T-helper 1 cell treated with Interleukin-12 subunit alpha and Interleukin-12 subunit beta and Interleukin-4 antibody, amounts not matched to agents 30 ng/mL and 1 ng/mL, for 36 hours (primary cell): Measurements from ENCODE around the gene EGFL8. TPM values are rescaled to one million over a fixed set of nuclear protein-coding genes. Genes with fewer than 3 reads are reported as not detected.
"Not testable (repeated sequence)": the region's sequence is repeated elsewhere in the genome, so short reads cannot be mapped to it uniquely, and the experiment has no call there.

ENCODE experiments used
- intact Hi-C: fragments of 100-400 bp; cut with micrococcal nuclease; formaldehyde crosslinking; loops from one replicate; pipeline ENCODE4 v1.15.1; 2024
- total RNA-seq: library from RNA; stranded (reverse); gene quantifications from 2 replicates; pipeline ENCODE4 v1.2.3, GENCODE V29; 2022

Gene EGFL8
- total RNA-seq, 1 donor from 2014 or later = 6.5 TPM

DNA sequence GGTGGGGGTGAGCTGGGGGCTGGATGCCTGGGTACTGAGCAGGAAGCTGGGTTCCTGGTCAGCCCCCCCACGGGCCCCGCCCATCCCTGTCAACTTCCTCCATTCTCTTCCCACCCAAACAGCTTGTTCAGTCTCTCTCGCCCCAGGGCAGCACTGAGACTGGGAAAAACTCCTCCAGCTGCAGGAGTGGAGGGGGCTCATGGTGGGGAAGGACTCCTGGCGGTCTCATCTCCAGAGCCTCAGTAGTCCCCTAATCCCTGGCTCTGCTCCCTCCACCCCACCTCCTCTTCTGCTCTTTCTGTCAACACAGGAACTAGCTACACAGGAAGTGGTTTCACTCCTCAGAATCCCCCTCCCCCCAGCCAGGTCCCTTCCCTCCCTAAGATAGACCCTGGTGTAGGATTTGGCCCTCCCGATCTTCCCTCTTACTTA lies 28.2 kb downstream of the EGFL8 start, which contains the start of gene GPSM3:
Gene GPSM3 (minus strand): TSS at position 36 of the 432 bp plus-strand sequence. CDS start 130 bp downstream, outside the sequence.
- intact Hi-C loops = loop anchor here (1.0 to 10.0 kb wide), 7 partner anchors 73 to 1548 kb away; partner anchors contain the start of genes B3GALT4, C6orf136, CLIC1 and EHMT2

DNA sequence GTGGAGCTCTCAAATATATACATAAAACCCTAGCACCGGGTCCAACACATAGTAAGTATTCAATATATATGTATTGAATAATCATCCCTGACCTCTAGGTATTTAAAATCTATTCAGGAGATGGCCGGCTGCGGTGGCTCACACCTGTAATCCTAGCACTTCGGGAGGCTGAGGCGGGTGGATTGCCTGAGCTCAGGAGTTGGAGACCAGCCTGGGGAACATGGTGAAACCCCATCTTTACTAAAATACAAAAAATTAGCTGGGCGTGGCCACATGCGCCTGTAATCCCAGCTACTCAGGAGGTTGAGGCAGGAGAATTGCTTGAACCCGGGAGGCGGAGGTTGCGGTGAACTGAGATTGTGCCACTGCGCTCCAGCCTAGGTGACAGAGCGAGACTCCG lies 28.7 kb downstream of the EGFL8 start:
- intact Hi-C loops = loop anchor here (5.0 to 10.0 kb wide), 6 partner anchors 236 to 1548 kb away; partner anchors contain the start of genes B3GALT4, C6orf136, CLIC1 and EHMT2

DNA sequence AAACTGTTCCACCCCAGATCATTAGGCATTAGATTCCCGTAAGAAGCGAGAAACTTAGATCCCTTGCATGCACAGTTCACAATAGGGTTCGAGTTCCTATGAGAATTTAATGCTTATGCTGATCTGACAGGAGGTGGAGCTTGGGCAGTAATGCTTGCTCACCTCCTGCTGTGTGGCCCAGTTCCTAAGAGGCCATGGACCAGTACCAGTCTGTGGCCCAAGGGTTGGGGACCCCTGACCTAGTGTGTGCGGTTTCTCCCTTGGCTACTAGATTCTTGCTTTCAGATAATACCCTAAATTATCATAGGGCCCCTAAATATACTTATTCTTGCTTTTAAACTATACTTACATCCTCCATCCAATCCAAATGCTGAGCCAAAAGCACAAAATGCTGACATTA lies 30.0 kb downstream of the EGFL8 start:
- intact Hi-C loops = loop anchor here (2.0 to 10.0 kb wide), 9 partner anchors 237 to 1550 kb away; partner anchors contain the start of genes B3GALT4, C6orf136, CLIC1 and EHMT2

DNA sequence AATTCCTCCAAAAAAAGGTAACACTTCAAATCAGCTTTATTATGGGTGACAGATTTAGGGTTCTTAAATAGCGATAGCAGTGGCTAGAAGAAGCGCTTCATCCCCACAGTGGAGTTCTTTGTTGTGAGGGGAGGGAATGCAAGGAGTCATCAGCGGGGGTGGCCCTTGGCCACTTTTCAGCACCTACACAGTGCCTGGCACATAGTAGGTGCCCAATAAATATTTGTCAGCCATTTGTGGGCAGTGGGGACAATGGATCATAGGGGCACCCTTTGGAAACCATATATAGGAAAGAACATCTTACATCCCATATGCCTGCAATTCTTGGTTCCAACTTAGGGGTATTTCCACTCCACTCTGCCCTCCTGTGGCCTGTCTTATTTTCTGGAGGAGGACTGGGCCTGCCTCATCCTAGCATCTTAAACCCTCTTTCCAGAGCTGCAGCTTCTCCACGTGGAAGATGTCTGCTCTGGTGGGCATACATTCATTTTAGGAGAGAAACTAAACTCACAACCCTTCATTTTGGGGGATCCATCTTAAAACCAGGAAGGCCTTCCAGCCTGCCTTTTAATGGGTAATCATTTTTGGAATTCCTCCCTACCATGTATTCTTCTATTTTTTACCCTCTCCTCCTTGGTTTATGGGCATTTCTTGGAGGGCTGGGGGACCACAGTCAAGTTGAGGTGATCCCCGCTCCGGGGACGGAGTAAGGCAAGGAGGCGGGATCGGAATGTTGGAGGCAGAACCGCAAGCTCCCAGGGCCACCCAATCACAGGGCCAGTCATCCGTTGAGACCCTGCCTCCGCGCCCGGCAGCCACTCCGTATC lies 30.6 kb downstream of the EGFL8 start:
- intact Hi-C loops = loop anchor here (1.0 to 10.0 kb wide), 24 partner anchors 17 to 1550 kb away; partner anchors contain the start of genes ATP6V1G2, B3GALT4, BAG6 and BRD2

DNA sequence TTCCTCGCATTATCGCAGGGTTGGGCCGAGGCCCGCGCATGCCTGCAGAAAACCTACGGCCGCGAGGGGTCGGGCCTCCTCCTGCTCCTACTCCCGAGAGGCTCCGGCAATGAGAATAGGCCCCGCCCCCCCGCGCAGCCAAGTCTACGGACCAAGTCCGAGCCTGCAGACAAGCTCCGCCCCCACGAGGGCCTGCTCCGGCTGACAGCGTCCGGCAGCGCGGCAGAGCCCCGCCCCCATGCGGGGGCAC lies 31.2 kb downstream of the EGFL8 start:
- intact Hi-C loops = loop anchor here (1.0 to 10.0 kb wide), 21 partner anchors 17 to 1551 kb away; partner anchors contain the start of genes ATP6V1G2, B3GALT4, BAG6 and BRD2

DNA sequence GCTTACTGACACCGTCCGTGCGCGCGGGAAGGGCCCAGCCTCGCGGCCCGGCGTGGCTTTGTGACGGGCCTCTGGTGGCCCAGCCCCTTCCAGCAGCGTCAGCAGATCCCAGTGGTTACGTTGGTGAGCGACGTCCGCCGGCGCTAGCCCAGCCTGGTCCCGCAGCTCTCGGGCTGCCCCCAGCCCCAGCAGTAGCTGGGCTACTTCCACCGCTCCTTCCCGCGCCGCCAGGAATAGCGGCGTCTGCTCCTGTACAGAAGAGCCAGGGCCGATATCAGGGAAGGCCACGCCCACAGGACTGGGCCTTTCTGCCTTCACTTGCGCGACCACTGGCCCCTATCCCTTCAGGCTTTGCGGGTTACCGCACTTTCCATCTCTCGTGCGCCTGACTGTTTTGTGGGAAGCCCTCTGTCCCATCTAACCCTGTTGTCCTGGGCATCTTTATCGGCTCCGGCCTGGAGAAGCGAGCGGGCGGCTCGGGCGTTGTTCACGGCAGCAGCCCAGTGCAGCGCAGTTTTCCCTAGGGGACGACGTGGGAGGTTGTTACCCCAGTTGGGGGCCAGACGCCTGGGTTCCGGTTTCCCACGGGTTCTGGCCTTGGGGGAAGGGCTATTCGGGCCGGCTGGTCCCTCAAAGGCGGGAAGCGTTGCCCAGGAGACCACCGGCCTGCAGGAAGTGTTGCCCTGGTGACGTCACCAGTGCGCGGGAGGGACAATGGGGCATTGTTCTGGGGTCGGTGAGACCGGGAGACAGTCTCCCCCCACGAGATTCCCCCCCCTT lies 31.7 kb downstream of the EGFL8 start:
- intact Hi-C loops = loop anchor here (1.0 to 10.0 kb wide), 21 partner anchors 18 to 1551 kb away; partner anchors contain the start of genes ATP6V1G2, B3GALT4, BAG6 and BRD2

DNA sequence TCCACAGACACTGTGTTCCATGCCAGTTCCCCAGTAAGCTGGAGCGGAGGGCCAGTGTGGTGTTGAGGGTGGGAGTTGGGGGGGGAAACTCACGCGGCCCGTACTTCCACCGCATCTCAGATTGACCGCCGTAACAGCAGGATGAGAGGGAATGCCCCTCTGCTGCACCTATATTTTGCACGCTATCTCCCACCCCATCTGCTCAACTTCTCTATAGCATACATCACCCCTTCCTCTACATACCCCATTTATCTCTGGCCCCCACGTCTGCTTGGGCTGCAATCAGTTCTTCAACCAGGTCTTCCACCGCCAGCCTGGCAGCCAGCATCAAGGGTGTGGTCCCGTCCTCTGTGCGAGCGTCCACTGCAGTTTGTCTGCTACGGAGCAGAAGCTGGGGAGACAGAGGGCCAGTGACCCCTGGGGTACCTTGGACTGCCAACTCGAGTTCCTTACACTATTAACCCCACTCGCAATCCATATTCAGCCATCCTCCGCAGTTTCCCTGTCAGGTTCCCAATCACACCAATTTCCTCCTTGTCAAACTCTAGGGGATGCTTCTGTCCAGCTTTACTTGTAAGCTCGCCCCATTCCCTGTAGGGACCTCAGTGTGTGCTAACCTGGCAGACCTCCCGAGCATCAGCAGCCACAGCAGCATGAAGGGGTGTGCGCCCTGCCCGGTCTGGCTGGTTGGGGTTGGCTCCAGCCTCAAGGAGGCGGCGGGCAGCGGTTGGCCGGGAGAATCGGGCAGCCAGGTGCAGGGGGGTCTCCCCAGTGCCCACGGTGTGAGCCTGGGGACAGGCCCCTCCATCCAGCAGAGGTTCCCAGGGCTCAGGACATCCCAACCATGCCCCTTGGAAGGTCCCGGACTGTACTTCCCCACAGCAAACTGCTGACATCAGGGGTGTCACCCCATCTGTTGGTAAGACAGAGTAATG lies 32.6 kb downstream of the EGFL8 start:
- intact Hi-C loops = loop anchor here (5.0 to 10.0 kb wide), 6 partner anchors 362 to 1552 kb away; partner anchors contain the start of genes ATP6V1G2, B3GALT4, BAG6 and C6orf136

DNA sequence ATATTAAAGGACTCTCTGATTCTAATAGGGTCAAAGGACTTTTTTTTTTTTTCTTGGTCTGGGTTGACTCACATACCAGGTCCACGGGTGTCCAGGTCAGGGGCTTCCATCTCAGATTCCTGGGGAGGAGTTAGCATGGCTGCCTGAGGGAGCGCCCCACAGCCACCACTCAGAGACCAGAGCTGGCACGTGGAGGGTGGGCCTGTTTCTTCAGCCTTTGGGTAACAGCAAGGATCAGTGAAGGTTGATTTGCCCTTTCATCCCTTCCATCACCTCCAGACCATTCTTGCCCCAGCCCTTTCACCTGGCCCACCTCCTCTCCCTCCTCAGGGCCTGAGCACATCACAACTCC lies 33.9 kb downstream of the EGFL8 start:
- intact Hi-C loops = loop anchor here (5.0 to 10.0 kb wide), 6 partner anchors 364 to 1554 kb away; partner anchors contain the start of genes ATP6V1G2, B3GALT4, BAG6 and C6orf136

DNA sequence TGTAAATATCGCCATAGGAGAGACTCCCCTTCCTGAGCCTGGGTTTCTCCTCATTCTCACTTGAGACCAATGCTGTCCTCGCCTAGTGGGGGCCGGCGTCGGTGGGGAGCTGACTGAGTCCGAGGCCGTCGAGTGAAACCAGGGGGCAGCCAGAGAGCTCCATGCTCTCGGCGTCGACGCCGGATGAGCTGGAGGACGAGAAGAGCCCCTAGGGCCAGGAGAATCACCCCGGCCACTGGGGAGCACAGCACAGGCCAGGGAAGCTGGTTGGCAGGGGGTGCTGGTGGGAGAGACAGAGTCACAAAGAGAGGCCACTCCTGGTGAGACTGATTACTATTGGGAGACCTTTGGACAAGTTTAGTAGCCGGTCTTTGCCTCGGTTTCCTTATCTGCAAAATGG lies 34.5 kb downstream of the EGFL8 start:
- intact Hi-C loops = loop anchor here (5.0 to 10.0 kb wide), 6 partner anchors 364 to 1554 kb away; partner anchors contain the start of genes ATP6V1G2, B3GALT4, BAG6 and C6orf136

DNA sequence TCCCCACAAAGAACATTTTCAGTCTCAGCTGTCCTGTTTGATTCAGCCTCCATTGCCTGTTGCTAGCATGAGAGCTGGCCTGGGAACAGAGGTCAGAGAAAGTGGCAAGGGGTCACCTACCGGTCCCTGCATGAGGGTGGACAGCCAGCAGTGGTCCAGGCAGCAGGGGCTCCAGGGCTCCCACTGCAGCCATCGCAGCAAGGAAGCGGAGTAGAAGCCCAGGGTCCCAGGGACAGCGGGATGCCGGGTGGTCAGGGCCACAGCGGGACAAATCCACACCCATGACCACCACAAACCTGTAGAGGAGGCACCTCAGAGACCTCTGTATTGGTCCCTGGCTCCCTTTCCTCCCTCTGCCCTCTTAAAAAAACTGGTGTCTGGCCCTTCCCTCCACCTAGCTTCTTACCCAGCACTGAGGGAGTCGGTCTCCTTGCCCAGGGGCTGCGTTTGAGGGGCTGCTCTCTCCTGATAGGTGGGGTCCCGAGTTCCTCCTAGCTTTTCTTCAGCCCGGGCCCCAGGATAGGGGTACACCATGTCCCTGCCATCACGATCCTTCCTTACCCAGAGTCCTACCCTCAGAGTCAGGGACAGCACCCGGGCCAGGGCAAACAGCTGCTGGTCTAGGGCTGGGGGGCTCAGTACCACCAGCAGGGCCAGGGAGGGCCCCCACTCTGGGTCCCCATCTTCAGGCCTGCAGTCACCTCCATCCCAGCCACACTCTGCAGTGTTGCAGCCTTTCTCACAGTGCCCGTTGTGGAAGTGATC lies 36.5 kb downstream of the EGFL8 start:
- intact Hi-C loops = no loop called here

DNA sequence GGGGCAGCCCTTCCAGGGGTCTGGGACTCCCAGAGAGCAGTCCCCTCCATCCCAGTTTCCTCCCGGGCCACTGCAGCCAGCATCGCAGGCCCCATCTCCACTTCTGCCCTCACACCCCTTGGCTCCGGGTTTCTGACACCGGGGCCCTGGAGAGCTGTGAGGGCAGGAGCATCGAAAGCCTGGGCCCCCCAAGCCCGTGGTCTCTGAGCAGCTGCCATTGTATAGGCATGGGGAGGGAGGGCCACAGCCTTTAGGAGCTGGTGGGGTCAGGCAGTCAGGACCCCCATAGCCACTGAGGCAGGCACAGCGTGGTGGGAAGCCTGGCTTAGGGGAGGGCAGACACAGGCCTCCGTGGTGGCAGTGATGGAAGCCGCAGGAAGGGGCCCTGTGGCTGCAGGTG lies 37.8 kb downstream of the EGFL8 start:
- intact Hi-C loops = no loop called here

DNA sequence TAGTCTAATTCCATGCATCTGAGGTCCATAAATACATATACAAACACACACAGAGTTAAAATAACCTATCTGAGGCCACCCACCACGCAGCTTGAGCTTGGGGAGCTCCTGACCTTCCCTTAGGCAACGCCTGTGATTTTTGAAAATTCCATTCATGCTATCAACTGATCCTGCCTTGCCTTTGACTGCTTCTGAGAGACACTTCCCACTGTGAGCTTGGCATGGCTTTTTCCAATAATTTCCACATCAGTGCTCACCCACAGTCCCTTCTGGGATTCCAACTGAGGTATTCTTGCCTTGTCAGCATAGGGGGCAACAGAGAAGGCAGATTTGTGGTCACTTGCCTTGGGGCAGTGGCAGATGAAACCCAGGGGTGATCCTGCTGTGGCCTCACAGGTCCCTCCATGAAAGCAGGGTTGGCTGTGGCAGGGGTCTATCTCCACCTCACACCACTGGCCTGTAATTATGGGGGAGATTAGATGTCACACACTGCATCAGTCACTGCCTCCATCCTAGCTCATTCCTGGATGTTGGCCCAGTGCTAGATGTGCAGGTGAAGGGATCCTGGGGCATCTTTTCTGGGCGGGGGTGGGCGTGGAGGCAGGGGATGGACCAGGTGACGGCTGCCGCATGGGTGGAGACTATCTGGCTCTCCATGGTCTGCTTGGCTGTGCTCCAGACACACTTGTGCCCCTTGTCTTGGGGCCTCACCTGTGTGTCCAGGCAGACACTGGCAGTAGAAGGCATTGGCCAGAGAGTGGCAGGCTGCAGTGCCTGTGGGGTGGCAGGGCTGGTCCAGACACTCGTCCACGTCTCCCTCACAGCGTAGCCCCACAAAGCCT lies 39.3 kb downstream of the EGFL8 start:
- intact Hi-C loops = no loop called here

DNA sequence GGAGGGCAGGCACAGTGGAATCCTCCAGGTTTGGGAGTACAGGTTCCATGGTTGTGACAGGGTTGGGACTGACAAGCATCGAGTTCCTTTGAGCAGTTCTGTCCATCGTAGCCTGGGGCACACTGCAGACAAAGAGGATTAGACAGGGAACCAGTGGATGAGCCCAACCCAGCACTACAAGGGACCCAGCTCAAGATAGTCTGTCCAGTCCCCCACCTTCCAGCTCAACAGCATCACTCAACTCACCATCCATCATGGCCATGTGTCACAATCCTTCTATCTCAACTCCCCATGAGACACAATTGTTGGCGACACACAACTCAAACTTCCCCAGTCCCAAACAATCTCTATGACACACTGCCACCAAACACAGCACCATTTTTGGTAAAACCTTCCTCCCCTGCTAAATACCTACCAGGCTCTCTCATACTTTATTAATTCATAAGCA lies 39.9 kb downstream of the EGFL8 start:
- intact Hi-C loops = no loop called here

DNA sequence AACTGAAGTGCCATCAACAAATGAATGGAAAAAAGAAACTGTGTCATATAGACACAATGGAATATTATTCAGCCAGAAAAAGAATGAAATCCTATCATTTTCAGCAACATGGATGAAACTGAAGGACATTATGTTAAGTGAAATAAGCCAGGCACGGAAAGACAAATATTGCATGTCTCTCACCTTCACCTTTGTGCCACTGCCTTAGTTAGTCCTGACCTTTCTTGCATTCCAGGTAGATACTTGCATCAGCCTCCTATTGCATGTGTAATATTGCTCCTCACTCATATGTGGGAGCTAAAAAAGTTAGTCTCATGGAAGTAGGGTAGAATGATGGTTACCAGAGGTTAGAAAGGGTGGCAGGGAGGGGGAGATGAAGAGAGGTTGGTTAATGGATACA lies 44.6 kb downstream of the EGFL8 start:
- intact Hi-C loops = no loop called here

DNA sequence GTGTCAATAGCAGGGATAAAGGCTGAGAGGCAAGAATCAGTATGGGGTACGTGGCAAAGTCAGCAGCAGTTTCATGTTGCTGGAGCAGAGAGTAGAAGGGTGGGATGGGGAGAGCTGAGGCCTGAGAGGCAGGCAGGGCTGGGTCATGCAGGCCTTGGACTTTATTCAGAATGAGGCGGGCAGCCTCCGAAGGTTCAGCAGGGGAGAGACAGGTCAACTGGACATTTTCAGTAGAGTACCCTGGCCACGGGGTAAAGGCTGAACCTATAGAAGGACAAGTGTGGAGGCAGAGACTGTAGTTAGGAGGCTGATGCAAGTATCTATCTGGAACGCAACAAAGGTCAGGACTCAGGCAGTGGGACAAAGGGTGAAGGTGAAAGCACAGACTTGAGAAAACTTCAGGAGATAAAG lies 45.8 kb downstream of the EGFL8 start:
- intact Hi-C loops = no loop called here

DNA sequence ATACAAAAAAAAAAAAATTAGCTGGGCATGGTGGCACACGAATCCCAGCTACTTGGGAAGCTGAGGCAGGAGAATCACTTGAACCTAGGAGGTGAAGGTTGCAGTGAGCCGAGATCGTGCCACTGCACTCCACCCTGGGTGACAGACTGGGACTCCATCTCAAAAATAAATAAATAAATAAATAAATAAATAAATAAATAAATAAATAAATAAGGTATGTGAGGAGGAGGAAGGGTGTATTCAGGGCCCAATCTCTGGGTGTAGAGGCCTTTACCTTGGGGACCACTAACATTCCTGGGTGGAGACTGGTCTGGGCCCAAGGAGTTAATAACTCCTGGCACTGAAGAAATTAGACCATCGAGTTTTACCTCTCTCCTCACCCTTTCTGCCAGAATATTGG lies 47.0 kb downstream of the EGFL8 start:
- intact Hi-C loops = not testable (repeated sequence)

DNA sequence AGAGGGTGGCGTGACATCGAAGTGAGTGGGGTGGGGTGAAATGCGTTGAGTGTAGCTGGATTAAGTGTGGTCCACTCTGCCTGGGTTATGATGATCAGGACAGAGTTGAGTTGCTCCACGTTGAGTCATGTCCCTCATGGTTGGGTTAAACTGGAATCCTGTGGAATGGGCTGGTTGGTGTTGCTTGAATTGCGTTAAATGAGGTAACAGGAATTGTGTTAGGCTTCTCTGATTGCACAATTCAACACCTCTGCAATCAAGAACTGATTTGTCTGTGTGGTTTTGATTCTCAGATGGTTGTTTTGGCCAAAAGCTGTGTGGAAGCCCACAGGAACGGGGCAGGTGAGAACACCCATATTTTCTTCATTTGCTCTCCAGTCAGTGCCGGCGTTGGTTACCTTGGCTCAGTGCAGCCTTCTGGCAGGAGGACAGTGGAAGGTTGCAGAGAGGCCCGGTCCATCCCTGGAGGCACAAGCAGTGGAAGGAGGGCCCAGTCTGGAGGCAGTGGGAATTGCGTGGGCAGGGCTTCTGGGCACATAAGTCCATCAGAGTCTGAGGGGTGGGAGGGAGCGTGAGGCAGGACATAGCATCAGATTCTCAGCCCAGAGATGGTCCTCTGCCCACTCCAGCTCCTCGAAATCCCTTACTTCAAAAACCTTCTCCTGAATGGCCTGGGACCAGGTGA lies 47.8 kb downstream of the EGFL8 start:
- intact Hi-C loops = no loop called here

DNA sequence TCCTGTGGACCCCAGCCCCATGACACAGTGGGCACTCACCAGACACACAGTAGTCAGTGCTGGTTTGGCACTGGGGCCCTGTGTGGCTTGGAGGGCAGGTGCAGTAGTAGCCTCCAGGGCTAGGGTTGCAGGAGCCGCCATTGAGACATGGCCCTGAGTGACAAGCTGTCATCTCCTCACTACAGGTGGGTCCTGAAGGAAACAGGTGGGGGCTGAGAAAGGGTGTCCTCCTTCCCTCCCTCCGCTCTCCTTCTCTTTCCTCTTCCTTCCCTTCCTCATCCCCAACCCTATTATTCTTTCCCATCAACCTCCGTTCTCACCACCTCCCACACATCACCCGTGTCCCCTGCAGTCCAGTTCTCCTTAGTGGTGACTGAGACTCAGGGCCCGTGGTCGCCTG lies 49.3 kb downstream of the EGFL8 start:
- intact Hi-C loops = no loop called here
